Activated naive CD4-positive, alpha-beta T cell treated with Interleukin-2 at 50 U/mL for 16 hours (primary cell): ENCODE results near the gene SLC13A1.
"Not testable (repeated sequence)": the region's sequence is repeated elsewhere in the genome, so short reads cannot be mapped to it uniquely, and the experiment has no call there.

Experiments
- DNase-seq: peaks from one replicate; pipeline ENCODE4 v3.0.0-alpha.2; 2020

SLC13A1 gene, protein sequence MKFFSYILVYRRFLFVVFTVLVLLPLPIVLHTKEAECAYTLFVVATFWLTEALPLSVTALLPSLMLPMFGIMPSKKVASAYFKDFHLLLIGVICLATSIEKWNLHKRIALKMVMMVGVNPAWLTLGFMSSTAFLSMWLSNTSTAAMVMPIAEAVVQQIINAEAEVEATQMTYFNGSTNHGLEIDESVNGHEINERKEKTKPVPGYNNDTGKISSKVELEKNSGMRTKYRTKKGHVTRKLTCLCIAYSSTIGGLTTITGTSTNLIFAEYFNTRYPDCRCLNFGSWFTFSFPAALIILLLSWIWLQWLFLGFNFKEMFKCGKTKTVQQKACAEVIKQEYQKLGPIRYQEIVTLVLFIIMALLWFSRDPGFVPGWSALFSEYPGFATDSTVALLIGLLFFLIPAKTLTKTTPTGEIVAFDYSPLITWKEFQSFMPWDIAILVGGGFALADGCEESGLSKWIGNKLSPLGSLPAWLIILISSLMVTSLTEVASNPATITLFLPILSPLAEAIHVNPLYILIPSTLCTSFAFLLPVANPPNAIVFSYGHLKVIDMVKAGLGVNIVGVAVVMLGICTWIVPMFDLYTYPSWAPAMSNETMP

DNA sequence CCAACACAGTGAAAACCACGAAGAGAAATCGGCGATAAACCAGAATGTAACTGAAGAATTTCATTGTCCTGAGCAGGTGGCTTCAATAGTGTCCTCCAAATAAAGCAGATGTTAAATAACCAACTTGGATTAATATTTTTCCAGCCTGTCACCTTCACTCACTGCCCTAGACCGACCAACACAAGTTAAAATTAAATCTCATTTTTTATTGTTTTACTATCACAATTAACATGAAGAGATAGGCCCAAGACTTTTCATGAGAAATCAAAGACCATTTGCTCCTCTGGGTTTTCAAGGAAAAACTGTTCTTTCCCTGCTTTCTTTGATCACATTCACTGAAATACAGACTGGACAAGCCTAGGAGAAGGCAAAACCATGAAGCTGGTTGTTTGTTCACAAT lies at the start of gene SLC13A1:
SLC13A1 (minus strand) TSS at position 87 of the 400 bp plus-strand sequence; CDS start at position 64, 23 bp downstream.
- DNase-seq: no peak

GRCh38 chr7:123244768-123245167 lies 45.0 kb upstream of the SLC13A1 start:
- no peak for DNase-seq

GRCh38 chr7:123242467-123243092 lies 42.8 kb upstream of the SLC13A1 start:
- DNase-seq: no peak

GRCh38 chr7:123241809-123242208 lies 42.0 kb upstream of the SLC13A1 start:
- DNase-seq: no peak

DNA sequence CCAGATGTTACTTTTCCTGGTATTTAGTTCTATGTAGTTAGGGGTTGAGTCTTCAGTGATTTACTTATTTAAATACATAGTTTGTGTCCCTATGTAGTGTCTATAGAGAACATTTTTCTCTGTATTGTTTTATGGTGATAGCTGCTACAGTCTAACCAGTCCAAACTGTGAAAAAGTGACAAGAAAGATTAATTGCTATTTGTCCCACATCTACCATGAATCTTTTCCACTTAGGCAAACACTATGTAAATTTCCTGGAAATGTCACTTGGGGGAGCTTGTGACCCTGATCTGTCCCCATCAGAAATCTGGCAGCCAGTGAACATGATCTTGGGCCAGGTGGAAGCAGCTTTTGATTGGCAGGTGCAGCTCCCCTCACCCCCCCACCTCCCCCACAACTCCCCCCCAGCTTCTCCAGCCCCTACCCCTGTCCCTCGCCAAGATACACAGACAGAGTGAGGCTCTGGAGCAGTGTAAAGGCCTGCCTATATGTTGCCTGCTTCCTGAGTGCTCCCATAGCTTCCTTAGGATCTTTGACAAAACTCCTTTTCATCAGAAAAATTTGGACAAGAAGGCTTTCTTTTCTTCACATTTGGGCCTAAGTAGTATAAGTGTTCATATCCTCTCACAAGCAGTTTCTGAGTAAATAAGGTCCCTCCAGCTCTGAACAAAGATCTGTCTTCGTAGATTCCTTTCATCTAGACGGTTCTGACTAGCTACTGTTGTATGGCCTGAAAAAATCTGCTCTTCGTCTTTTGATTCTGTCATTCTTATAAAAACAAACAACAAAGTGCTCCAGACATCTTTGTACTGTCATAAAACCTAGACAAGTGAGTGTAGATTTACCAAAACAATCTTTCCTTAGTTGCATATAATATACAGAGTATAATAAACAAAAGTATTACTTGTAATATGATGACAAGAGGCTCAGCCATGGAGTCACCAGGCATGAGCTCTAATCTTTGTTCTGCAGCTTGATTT lies 31.5 kb upstream of the SLC13A1 start:
- no peak for DNase-seq

GRCh38 chr7:123230603-123231002 lies 30.8 kb upstream of the SLC13A1 start:
- no peak for DNase-seq

DNA sequence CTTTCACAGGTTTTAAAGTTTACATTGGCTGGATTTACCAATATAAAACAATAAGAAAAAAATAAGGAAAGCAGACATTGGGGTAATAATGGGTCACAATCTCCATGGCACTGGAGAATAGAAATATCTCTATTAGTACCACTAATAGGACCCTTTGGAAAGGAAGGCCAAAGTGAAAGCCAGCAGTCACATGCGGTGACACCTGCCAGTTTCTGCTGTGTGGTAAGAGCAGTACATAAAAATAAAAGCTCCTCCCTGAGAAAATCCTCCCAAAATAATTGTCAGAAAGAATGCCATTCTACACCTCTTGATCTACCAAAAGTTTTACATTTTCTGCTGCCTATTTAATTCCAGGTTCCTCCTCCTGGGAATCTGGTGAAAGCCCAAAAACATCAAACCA lies 30.4 kb upstream of the SLC13A1 start:
- DNase-seq: no peak

DNA sequence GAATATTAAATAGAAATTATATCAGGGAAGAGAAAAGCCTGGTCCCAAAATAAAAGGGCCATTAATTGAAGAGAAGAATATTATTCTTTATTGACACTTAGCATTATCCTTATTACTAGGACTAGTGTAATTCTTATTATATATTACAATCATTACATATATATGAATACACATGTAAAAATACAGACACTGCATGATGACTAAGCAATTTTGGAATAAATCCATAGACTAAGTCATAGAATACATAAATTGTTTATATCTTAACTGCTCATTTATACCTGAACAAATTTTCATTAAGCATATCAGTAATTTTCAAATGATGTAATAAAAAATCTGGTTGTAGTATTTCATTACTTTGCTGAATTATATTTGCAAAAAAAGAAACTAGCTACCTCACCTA lies 29.7 kb upstream of the SLC13A1 start:
- no peak for DNase-seq

DNA sequence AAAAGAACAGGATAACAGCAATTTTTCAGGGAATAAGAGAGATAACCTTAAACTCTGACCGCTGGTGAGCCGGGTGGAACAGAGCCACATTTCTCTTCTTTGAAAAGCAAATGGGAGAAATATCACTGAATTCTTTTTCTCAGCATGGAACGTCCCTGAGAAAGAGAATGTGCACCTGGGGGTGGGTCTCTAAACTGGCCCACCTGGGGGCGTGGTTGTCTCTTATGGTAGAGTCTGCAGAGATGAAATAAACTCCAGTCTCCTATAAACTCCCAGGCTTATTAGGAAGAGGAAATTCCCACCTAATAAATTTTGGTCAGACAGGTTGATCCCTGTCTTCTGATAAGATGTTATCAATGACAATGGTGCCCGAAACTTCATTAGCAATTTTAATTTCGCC lies 27.9 kb upstream of the SLC13A1 start:
- DNase-seq: not testable (repeated sequence)

DNA sequence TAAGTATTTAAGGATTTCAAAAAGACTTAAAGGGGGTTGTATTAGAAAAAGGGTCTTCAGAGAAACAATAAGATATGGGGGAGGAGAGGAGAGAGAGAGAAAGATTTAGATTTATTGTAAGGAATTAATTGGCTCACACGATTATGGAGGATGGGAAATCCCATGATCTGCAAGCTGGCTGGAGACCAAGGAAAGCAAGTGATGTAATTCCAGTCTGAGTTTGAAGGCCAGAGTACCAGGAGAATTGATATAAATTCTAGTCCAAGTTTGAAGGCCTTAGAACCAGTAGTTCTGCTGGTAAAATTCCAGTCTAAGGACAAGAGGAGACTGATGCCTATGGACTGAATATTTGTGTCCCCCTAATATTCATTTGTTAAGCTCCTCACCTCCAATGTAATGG lies 20.6 kb upstream of the SLC13A1 start:
- DNase-seq: no peak

DNA sequence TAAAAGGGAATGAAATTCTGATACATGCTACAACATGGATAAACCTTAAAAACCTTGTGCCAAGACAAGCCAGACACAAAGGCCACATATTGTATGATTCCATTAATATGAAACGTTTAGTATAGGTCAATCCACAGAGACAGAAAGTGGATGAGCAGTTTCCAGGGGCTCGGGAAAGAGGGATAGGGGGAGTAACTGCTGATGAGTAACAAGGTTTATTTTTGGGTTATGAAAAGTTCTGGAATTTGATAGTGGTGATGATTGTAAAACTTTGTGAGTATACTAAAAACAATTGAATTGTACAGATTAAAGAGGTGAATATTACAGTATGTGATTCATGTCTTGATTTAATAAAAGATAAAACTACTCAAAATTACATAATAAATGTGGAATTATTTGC lies 19.1 kb upstream of the SLC13A1 start:
- no peak for DNase-seq

DNA sequence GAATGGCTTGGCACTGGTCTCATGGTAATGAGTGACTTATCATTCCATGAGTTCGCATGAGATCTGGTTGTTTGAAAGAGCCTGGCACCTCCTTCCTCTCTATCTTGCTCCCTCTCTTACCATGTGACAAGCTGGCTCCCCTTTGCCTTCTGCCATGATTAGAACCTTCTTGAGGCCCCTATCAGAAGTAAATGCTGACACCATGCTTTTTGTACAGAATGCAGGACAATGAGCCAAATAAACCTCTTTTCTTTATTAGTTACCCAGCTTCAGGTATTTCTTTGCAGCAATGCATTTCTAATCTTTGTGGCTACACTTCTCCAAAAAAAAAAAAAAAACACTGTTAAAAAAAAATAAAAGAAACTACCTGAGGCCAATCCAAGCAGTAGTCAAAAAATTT lies 17.1 kb upstream of the SLC13A1 start:
- DNase-seq: no peak

- no peak for DNase-seq
Observed at GRCh38 chr7:123215350-123215749, 15.6 kb upstream of the SLC13A1 start.

GRCh38 chr7:123211545-123211944 lies 11.8 kb upstream of the SLC13A1 start:
- DNase-seq: no peak

GRCh38 chr7:123210986-123211385 lies 11.2 kb upstream of the SLC13A1 start:
- no peak for DNase-seq

DNA sequence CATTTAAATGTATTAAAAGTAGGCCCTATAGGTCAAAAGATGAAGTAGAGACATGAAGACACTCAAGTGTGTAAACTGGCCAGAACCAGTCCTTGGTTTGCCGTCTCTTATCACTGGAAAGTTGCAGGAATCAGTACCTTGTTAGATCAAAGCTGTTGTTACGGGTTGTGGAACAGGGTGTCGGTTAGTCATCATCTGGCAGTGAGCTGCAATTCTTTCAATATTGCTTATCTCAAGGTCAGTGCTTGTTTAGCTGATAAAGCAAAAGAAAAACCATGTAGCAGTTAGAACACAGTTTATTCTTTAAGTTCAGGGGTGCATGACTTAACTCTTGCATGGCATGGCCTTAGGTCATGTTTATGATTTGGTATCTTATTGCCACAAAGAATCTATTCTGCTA lies 10.0 kb upstream of the SLC13A1 start:
- no peak for DNase-seq

DNA sequence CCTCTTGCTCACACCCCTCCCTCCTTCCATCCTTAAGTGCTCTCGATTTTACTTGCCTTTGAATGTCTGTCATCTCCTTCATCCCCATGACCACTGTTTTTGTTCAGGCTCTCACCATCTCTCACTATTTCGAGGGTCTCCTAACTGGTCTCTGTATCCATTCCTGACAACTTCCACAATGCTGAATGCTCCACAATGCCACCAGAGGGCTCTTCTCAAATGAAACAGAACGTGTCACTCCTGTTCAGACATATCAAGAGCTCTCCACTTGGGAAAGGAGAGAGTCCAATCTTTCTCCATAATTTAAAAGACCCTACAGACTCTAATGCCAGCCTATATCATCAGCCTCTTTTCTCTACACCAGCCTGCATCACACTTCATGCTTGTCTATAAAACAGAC lies 9.0 kb upstream of the SLC13A1 start:
- DNase-seq: no peak

GRCh38 chr7:123204206-123204835 lies 4.6 kb upstream of the SLC13A1 start:
- no peak for DNase-seq

GRCh38 chr7:123201901-123202300 lies 2.1 kb upstream of the SLC13A1 start:
- no peak for DNase-seq

- no peak for DNase-seq
Observed at GRCh38 chr7:123198668-123199652, 809 bp downstream of the SLC13A1 start.

DNA sequence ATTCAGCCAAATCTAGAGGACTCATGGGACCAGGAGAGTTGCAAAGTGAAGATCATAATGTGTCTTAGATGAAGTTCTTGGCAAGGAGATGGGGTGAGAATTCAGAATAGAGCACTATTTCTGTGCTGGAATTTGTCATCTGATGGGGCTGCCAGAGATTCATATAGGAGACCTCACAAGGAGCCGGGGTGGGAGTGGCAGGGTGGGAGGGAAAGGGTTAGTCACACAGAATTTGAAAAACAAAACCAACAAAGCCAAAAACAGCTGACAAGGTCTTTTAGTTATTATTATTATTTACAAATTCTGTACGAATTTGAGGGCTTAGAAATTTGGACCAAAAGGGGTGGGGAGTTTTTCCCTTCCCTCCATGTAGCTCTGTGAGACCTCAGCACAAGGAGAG lies 1.7 kb downstream of the SLC13A1 start:
- no peak for DNase-seq
